Measurements from ENCODE around the gene WDFY4. TPM values are rescaled to one million over a fixed set of nuclear protein-coding genes. Genes with fewer than 3 reads are reported as not detected.

The WDFY4 gene
- polyA plus RNA-seq, 1 experiment = not detected

- POLR2A ChIA-PET = no interaction called here
- H3K36me3 ChIP-seq (ENCODE audit: control insufficient read depth, insufficient read depth, low read length) = no peaks in the 10 kb centered on the region
- no peak overlapping the region for H3K4me3 ChIP-seq (ENCODE audit: low read depth, low read length)
- DNase-seq (ENCODE audit: low read depth) = no peak
- peaks cover 6% of the 10 kb centered on the region for H3K27me3 ChIP-seq (ENCODE audit: control insufficient read depth, insufficient read depth, low read length)
- CTCF ChIA-PET = interaction anchor here (14.6 kb wide), 1 partner anchor 115 kb away, joined by 739 read pairs; no protein-coding TSS in a partner anchor
- TF ChIP-seq CTCF (IDR thresholded peaks at IDR 0.05; ENCODE audit: insufficient read depth, low read depth, low read length) = peak; percentile 18; the same call in 1 of the 2 replicates
Observed at GRCh38 chr10:48659790-48660189, 24.9 kb upstream of the WDFY4 start.

GRCh38 chr10:48661441-48661840 lies 23.2 kb upstream of the WDFY4 start:
- no peak for TF ChIP-seq CTCF (IDR thresholded peaks at IDR 0.05; ENCODE audit: insufficient read depth, low read depth, low read length)
- POLR2A ChIA-PET = no interaction called here
- CTCF ChIA-PET = interaction anchor here (14.6 kb wide), 1 partner anchor 117 kb away, joined by 739 read pairs; no protein-coding TSS in a partner anchor
- Histone ChIP-seq H3K27me3 (ENCODE audit: control insufficient read depth, insufficient read depth, low read length) (peaks cover 6% of the 10 kb centered on the region), H3K4me3 (ENCODE audit: low read depth, low read length) (no peak overlapping the region), H3K36me3 (ENCODE audit: control insufficient read depth, insufficient read depth, low read length) (no peaks in the 10 kb centered on the region)
- no peak for DNase-seq (ENCODE audit: low read depth)

- DNase-seq (ENCODE audit: low read depth) = no peak
- ChIA-PET POLR2A (no interaction called here), CTCF (interaction anchor here (0.6 kb wide), 1 partner anchor 10 kb away, joined by 3 read pairs; no protein-coding TSS in a partner anchor)
Observed at GRCh38 chr10:48667960-48668590, 16.6 kb upstream of the WDFY4 start.

GRCh38 chr10:48670978-48671913 lies 13.4 kb upstream of the WDFY4 start:
- peaks cover 7% of the 10 kb centered on the region for H3K27me3 ChIP-seq (ENCODE audit: control insufficient read depth, insufficient read depth, low read length)
- ChIA-PET CTCF (interaction anchor here (1.8 to 2.3 kb wide), 3 partner anchors 13 to 15 kb away, joined by 4 to 7 read pairs (median 7); no protein-coding TSS in a partner anchor), POLR2A (no interaction called here)
- DNase-seq (ENCODE audit: low read depth) = no peak
- no peak for TF ChIP-seq CTCF (IDR thresholded peaks at IDR 0.05; ENCODE audit: insufficient read depth, low read depth, low read length)
- no peak overlapping the region for H3K4me3 ChIP-seq (ENCODE audit: low read depth, low read length)
- H3K36me3 ChIP-seq (ENCODE audit: control insufficient read depth, insufficient read depth, low read length) = no peaks in the 10 kb centered on the region

More at GRCh38 chr10:48667960-48668590, 16.6 kb upstream of the WDFY4 start:
- no peak for TF ChIP-seq CTCF (IDR thresholded peaks at IDR 0.05; ENCODE audit: insufficient read depth, low read depth, low read length)
- Histone ChIP-seq H3K27me3 (ENCODE audit: control insufficient read depth, insufficient read depth, low read length) (peaks cover 7% of the 10 kb centered on the region), H3K4me3 (ENCODE audit: low read depth, low read length) (no peak overlapping the region), H3K36me3 (ENCODE audit: control insufficient read depth, insufficient read depth, low read length) (no peaks in the 10 kb centered on the region)
